Stimulated activated CD8-positive, alpha-beta memory T cell treated with anti-CD3 and anti-CD28 coated beads, Interleukin-7, amount 100 ng/mL, for 1 hour (primary cell): ENCODE results near the gene PHACTR3.

Experiments used
- DNase-seq, 2 donors: peaks; one replicate each; pipeline ENCODE4 v3.0.0-alpha.2; 2020; ENCODE audit warnings: low read depth in 2 of 2

Gene PHACTR3

DNA sequence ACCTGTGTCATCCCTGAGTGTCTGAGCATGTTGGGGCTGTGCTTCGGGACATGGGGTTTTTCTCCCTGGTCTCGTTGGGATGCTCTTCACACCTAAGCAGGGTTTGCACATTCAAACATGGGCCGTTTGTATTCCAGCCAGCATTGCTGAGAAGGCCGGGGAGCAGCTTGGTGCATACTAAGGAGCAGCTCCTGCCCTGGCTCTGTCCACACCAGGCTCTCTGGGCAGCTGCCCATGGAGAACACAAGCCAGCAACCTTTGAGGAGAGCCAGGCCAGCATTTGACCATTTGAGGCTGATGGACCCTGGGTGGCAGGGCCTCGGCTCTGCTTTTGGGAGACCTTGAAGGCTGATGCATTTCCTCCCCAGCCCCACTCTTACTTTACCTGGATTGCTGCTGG, 92.1 kb downstream of the PHACTR3 start:
- no peak for DNase-seq

GRCh38 chr20:59697068-59697467, 92.7 kb downstream of the PHACTR3 start:
- DNase-seq, result no peak

- no peak for DNase-seq
Measured at GRCh38 chr20:59698598-59698997, 94.3 kb downstream of the PHACTR3 start.

GRCh38 chr20:59701236-59701635, 96.9 kb downstream of the PHACTR3 start:
- no peak for DNase-seq

DNA sequence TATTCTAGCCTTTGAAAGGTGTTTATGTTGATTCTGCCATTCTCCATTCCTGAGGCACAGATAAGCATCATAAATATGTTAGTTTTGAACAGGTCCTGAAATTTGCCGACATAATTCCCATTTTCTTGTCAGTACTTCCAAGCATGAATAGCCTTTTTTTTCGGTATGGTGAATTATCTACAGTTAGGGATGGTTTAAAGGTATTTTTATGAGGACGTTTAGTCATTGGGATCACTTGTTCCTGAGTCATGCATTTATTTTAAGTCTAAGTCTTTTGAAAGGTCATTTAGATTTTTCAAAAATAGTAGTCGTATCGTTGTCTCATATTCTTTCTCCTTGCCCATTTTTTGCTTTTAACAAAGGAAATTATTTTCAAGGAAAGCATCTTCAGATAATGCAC, 98.7 kb downstream of the PHACTR3 start:
- DNase-seq, result no peak

DNA sequence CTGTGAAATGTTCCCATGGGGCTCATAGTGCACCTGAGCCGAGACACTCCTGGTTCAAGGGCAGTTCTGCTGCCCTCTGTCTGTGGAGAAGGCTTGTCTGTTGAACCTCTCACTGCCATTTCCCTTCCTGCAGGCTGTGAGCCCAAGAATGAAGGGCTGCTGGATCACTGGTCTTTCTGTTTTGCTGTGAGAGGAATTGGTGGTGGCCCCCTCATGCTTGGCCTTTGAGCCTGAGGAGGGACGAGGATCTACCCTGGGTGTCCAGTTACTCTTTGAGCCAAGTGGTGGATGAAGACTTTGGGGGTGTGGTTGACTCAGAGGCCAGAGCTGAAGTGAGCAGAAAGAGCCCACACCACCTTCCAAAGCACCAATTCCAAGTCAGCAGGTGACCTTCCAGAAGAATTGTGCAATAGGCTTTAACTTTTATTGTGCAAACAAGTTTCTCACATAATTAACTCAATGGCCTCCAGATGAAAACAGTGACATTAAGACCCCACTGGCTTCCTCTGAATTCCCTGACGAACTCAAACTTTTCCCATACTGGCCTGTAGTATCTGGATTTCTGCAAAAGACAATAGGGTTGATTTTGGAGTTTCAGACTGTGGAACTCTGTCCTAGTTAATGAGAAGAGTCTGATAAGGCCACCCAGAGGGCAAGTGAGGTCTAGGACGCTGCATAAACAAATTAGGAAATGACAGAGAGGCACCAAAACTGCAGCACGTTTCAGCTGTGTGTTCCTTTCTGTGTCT, 101.5 kb downstream of the PHACTR3 start:
- no peak for DNase-seq

GRCh38 chr20:59706400-59706693, 102.0 kb downstream of the PHACTR3 start:
- no peak for DNase-seq

GRCh38 chr20:59708326-59708725, 104.0 kb downstream of the PHACTR3 start:
- DNase-seq, result no peak

GRCh38 chr20:59709636-59710035, 105.3 kb downstream of the PHACTR3 start:
- no peak for DNase-seq

- DNase-seq, result no peak
Measured at GRCh38 chr20:59718071-59718470, 113.7 kb downstream of the PHACTR3 start.

DNA sequence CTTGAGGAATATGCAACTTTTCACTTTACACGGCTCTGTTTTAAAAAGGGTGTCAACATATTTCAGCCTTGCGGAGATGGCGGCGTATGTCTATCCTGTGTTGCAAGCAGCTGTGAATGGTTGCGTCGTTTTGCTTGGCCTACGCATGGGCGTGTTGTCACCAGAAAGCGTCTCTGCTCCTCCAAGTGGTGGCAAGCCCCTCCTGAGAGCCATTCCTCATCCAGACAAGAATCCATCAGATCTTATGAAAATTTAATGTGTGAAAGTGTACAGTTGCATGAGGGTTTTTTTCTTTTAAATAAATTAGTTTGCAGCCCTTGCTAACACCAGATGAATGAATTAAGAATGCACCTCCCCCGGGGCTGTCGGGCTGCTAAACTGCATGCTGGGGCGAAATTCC, 114.4 kb downstream of the PHACTR3 start:
- no peak for DNase-seq

DNA sequence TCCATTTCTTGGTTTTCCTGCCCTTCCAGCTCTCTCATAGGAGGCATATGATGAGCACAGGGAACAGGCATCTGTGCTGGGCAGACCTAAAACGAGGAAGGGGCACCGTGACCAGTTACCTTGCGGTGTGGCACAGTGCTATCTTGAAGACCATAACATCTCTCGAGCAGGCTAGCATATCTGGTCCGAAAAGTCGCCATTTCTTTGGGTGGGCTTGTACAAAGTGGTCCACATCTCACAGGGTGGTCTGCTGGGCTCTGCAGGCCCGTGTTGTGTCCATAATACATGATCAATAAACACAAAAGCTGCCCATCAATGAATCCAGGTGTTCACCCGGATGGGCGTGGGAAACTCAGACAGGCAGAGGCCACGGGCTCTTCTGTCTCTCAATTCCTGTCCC, 115.7 kb downstream of the PHACTR3 start:
- DNase-seq, result no peak

DNA sequence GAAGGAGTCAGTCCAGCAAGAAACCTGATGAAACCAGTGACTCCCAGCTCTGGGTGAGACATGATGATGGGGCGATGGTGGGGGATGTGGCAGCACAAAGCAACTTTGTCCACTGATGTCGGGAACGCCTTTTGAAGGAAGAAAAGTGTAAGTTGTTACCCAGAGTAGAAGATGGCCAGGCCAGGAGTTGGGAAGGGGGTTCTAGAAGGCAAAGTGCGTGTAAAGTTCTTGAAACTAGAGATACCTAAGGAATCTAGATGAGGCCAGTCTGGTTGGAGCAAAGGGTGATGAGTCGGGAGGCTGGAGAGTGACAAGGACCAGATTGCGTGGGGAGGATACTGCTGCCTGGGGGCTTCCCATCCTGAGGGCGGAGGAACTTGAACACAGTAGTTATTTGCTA, 117.0 kb downstream of the PHACTR3 start:
- no peak for DNase-seq

DNA sequence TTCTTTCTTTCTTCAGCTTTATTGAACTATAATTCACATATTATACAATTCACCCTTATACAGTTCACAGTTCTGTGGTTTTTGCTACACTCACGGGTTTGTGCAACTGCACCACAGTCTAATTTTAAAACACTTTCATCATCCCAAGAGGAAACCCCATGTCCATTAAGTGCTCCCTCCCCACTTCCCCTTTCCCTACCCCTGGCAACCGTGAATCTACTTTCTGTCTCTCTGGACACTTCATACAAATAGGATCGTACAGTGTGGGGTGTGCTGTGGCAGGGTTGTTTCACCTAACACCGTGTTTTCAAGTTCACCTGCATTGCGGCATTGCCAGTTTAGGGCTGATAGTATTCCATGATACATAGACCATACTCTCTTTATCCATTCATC, 118.8 kb downstream of the PHACTR3 start:
- no peak for DNase-seq

DNA sequence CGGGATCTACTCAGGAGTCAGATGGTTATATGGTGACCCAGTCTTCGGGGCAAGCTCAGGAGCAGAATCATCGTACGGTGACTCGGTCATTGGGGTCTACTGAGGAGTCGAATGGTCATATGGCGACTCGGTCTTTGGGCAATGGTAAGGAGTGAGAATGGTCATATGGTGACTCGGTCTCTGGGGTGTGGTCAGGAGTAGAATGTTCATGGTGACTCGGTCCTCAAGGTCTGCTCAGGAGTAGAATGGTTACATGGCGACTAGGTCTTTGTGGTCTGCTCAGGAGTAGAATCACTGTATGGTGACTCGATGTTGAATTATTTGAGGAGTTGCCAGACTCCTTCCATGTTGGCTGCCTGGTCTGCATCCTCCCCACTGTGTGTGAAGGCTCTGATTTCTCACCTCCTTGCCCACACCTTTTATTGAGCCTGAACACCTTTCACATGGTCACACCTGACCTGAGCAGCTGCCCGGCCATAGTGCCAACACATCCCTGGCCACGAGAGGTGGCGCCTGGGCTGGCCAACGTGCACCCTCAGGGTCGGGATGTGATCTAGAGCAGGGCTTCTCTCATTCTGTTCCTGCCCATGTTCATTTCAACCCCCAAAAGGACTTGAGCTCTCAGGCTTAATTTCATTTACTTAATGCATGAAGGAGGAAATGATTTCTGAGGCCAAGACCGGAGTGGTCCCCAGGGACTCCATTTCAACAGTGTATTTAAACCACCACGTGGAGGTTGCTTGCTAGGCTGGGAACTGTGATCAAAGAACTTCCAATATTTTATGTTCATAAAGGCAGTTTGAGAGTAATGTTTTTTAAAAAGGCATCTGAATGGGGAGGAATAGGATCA, 119.5 kb downstream of the PHACTR3 start:
- DNase-seq, result no peak

GRCh38 chr20:59724457-59725366, 120.4 kb downstream of the PHACTR3 start:
- no peak for DNase-seq

- DNase-seq, result no peak
Measured at GRCh38 chr20:59725476-59726280, 121.3 kb downstream of the PHACTR3 start.

- no peak for DNase-seq
Measured at GRCh38 chr20:59726281-59726595, 121.9 kb downstream of the PHACTR3 start.

DNA sequence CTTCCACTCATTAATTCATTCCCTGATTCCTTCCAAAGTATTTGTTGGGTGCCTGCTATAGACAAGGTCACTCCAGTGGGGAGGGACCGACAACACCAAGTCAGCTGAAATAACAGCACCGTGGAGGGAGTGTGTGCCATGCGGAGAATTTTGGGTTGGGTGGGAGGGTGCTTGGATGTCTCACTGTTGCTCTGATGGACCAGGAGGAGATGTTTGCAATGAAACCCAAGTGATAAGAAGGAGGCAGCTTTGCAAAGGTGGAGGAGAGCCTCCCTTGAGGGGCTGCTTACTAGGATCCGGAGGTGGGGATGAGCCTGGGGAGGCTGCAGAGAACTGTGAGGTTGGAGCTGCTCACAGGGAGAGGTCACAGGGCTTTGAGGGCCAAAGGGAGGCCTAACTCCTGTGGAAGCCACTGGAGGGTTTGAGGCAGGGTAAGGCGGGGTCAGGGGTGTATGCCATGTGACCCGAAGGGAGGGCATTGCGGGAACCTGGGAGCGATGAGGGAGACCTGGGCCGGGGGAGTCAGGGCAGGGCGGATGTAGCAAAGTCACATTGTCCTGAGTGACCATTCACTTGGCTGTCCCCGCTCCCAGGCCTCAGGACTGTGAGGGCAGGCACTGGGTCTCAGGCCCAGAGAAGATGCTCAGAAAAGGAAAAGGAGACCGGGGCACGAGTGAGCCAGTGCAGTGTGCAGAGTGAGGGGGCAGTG, 124.5 kb downstream of the PHACTR3 start:
- no peak for DNase-seq

GRCh38 chr20:59729506-59729905, 125.2 kb downstream of the PHACTR3 start:
- no peak for DNase-seq

- DNase-seq, result no peak
Measured at GRCh38 chr20:59730722-59731121, 126.4 kb downstream of the PHACTR3 start.
